AG04449 (cell line): Measurements from ENCODE around the gene TCHH.
A peak's percentile ranks its signal among the peaks of the same experiment; 100 is the strongest.

Experiments
- CTCF ChIA-PET: fragments of 350-600 bp; formaldehyde crosslinking; extraction: SDS; loops from one replicate; lab custom pipeline; 2021; ENCODE audit warnings: antibody characterized with exemption; lab: Yijun Ruan, JAX
- POLR2A ChIA-PET: fragments of 400-600, 350-600 bp; formaldehyde crosslinking; extraction: SDS; loops from one replicate; lab custom pipeline; 2020; ENCODE audit warnings: antibody characterized with exemption, inconsistent platforms; lab: Yijun Ruan, JAX
- DNase-seq: peaks from one replicate; pipeline ENCODE4 v3.0.0-alpha.2; 2010; ENCODE audit warnings: low read depth, low spot score
- H3K4me3 ChIP-seq: 2 replicates; pipeline ENCODE4 v1.5.1; 2011; ENCODE audit warnings: low read depth, mild to moderate bottlenecking, control low read depth, low read length
- TF ChIP-seq, protein P1 (sequence below): IDR thresholded peaks from one replicate; pipeline ENCODE4 v1.5.1; 2011; ENCODE audit warnings: mild to moderate bottlenecking, moderate library complexity, low read length, control low read depth, inconsistent platforms; ENCODE audit not compliant: insufficient read depth; ENCODE audit errors: missing control alignments

The TCHH gene

DNA sequence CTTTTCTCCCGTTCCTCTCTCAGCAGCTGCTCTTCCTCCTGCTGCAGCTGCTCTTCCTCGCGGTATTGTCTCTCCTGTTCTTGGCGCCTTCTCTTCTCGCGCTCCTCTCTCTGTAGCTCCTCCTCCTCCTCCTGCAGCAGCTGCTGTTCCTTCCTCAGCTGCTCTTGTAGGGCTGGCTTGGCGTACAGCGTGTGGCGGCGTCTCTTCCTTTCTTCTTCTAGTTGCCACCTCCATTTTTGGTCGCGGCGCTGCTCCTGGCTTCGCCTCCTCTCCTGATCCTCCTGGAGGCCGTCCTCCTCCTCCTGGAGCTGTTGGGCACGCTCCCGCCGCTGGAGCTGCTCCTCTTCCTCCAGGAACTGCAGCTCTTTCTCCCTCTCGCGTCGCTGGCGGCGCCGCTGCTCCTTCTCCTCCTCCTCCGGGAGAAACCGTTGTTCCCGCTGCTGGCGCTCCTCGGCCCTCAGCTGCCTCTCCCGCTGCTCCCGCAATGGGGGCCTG is 4.8 kb downstream of the TCHH start:
- TF ChIP-seq, protein P1, sequence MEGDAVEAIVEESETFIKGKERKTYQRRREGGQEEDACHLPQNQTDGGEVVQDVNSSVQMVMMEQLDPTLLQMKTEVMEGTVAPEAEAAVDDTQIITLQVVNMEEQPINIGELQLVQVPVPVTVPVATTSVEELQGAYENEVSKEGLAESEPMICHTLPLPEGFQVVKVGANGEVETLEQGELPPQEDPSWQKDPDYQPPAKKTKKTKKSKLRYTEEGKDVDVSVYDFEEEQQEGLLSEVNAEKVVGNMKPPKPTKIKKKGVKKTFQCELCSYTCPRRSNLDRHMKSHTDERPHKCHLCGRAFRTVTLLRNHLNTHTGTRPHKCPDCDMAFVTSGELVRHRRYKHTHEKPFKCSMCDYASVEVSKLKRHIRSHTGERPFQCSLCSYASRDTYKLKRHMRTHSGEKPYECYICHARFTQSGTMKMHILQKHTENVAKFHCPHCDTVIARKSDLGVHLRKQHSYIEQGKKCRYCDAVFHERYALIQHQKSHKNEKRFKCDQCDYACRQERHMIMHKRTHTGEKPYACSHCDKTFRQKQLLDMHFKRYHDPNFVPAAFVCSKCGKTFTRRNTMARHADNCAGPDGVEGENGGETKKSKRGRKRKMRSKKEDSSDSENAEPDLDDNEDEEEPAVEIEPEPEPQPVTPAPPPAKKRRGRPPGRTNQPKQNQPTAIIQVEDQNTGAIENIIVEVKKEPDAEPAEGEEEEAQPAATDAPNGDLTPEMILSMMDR: no peak
- peak overlapping the region; percentile 52 for H3K4me3 ChIP-seq
- ChIA-PET CTCF (interaction anchor here (1.1 to 4.1 kb wide), 10 partner anchors 28 to 348 kb away, joined by 3 to 18 read pairs (median 3); no protein-coding TSS in a partner anchor), POLR2A (interaction anchor here (0.7 to 1.2 kb wide), 2 partner anchors 8 to 74 kb away, joined by 3 to 4 read pairs; partner anchors contain the start of gene S100A11)
- DNase-seq: no peak

DNA sequence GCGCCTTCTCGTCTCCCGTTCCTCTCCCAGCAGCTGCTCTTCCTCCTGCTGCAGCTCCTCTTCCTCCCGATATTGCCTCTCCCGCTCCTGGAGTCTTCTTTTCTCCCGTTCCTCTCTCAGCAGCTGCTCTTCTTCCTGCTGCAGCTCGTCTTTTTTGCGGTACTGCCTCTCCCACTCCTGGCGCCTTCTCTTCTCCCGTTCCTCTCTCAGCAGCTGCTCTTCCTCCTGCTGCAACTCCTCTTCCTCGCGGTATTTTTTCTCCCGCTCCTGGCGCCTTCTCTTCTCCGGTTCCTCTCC is 5.3 kb downstream of the TCHH start:
- CTCF ChIA-PET: interaction anchor here (1.1 to 4.1 kb wide), 9 partner anchors 28 to 349 kb away, joined by 3 to 18 read pairs (median 3); no protein-coding TSS in a partner anchor
- no peak for DNase-seq
- TF ChIP-seq, protein P1: no peak
- POLR2A ChIA-PET: interaction anchor here (1.2 kb wide), 1 partner anchor 73 kb away, joined by 4 read pairs; the partner anchor contains the start of gene S100A11
- peak overlapping the region; percentile 52 for H3K4me3 ChIP-seq

DNA sequence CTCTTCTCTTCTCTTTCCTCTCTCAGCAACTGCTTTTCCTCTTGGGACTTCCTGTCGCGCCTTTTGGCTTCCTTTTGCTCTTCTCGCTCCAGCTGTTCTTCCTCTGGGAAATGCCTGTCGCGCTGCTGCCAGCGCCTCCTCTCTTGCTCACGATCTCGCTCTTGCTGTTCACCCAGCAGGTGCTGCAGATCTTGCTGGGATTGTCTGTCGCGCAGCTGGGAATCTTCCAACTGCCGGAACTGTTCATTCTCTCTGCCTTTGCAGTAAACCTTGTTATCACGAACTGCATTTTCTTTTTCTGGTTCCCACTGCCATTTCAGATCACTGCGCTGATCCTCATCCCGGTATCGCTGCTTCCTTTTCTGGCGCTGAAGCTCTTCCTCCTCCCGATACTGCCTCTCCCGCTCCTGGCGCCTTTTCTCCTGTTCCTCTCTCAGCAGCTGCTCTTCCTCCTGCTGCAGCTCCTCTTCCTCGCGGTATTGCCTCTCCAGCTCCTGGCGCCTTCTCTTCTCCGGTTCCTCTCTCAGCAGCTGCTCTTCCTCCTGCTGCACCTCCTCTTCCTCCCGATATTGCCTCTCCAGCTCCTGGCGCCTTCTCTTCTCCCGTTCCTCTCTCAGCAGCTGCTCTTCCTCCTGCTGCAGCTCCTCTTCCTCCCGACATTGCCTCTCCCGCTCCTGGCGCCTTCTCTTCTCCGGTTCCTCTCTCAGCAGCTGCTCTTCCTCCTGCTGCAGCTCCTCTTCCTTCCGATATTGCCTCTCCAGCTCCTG is 5.8 kb downstream of the TCHH start:
- DNase-seq: no peak
- ChIA-PET POLR2A (interaction anchor here (1.2 kb wide), 1 partner anchor 73 kb away, joined by 4 read pairs; the partner anchor contains the start of gene S100A11), CTCF (interaction anchor here (1.1 to 4.1 kb wide), 9 partner anchors 29 to 349 kb away, joined by 3 to 18 read pairs (median 3); no protein-coding TSS in a partner anchor)
- TF ChIP-seq, protein P1: no peak
- peak overlapping the region; percentile 52 for H3K4me3 ChIP-seq

DNA sequence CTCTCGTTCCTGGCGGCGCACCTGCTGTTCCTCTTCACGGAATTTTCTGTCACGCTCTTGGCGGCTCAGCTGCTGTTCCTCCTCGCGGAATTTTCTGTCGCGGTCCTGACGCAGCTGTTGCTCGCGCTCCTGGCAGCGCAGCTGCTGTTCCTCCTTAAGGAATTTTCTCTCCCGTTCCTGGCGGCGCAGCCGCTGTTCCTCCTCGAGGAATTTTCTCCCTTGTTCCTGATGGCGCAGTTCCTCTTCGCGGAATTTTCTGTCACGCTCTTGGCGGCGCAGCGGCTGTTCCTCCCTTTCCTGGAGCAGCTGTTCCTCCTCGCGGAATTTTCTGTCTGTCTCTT is 6.4 kb downstream of the TCHH start:
- H3K4me3 ChIP-seq: peak overlapping the region; percentile 52; the same call in 1 of the 2 replicates
- TF ChIP-seq, protein P1: no peak
- POLR2A ChIA-PET: no interaction called here
- CTCF ChIA-PET: interaction anchor here (1.3 to 2.1 kb wide), 2 partner anchors 74 to 77 kb away, joined by 3 to 7 read pairs; no protein-coding TSS in a partner anchor
- no peak for DNase-seq

DNA sequence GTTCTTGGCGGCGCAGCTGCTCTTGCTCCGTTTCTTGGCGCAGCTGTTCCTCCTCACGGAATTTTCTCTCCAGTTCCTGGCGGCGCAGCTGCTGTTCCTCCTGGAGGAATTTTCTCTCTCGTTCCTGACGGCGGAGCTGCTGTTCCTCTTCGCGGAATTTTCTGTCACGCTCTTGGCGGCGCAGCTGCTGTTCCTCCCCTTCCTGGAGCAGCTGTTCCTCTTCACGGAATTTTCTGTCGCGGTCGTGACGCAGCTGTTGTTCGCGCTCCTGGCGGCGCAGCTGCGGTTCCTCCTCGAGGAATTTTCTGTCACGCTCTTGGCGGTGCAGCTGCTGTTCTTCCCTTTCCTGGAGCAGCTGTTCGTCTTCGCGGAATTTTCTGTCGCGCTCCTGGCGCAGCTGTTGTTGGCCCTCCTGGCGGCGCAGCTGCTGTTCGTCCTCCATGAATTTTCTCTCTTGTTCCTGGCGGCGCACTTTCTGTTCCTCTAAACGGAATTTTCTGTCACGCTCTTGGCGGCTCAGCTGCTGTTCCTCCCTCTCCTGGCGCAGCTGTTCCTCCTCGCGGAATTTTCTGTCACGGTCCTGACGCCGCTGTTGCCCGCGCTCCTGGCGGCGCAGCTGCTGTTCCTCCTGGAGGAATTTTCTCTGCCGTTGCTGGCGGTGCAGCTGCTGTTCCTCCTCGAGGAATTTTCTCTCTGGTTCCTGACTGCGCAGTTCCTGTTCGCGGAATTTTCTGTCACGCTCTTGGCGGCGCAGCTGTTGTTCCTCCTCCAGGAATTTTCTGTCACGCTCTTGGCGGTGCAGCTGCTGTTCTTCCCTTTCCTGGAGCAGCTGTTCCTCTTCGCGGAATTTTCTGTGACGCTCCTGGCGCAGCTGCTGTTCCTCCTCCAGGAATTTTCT is 7.0 kb downstream of the TCHH start:
- H3K4me3 ChIP-seq: peak overlapping the region; percentile 38
- DNase-seq: no peak
- POLR2A ChIA-PET: no interaction called here
- CTCF ChIA-PET: interaction anchor here (0.7 to 1.5 kb wide), 2 partner anchors 16 to 55 kb away, joined by 3 to 6 read pairs; no protein-coding TSS in a partner anchor
- TF ChIP-seq, protein P1: no peak
